Posterior cingulate gyrus (tissue), 11 donors: Measurements from ENCODE around the gene SEZ6L.

Experiments used
- DNase-seq, 10 donors: peaks; one replicate each; pipeline versions ENCODE4 v3.0.0 to v3.0.0-alpha.2; 2020 to 2021; ENCODE audit warnings: mixed read lengths in 3 of 10
- intact Hi-C: fragments of 100-400 bp; cut with DNase I; formaldehyde crosslinking; loops from one replicate; pipeline ENCODE4 v1.15.1; 2023

SEZ6L gene

GRCh38 chr22:26324150-26324549, 154.9 kb downstream of the SEZ6L start:
- intact Hi-C loops, result no loop called here

DNA sequence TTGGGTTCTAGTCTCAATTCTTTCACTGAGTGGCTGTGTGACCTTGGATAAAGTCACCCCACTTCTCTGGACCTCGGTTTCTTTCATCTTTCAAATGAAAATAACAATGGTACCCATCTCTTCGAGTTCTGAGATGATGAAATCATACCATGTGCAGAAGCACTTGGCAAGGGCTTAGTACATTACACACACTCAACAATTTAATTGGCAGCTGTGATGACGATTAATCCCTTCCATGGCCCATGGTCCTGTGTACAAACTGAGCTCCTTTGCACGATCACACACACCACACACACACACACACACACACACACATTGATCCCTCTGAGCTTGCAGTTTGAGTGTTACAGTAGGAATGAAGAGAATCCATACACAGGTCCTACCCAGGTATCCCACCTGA, 156.4 kb downstream of the SEZ6L start:
- DNase-seq, result no peak
- intact Hi-C loops, result no loop called here

More at GRCh38 chr22:26324150-26324549, 154.9 kb downstream of the SEZ6L start:
- DNase-seq, result no peak

- intact Hi-C loops, result no loop called here
- no peak for DNase-seq
These were observed 157.5 kb downstream of the SEZ6L start for GRCh38 chr22:26326803-26327202.

DNA sequence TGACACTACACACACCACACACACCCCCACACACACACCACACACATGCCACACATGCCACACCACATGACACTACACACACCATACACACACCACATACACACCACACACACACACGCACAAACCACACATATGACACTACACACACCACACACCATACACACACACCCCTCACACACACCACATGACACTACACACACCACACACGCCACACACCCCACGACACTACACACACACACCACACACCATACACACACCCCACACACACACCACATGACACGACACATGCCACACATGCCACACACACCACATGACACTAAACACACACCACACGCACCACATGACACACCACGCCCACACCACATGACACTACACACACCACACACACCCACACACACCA, 158.0 kb downstream of the SEZ6L start:
- DNase-seq, result no peak
- intact Hi-C loops, result no loop called here

DNA sequence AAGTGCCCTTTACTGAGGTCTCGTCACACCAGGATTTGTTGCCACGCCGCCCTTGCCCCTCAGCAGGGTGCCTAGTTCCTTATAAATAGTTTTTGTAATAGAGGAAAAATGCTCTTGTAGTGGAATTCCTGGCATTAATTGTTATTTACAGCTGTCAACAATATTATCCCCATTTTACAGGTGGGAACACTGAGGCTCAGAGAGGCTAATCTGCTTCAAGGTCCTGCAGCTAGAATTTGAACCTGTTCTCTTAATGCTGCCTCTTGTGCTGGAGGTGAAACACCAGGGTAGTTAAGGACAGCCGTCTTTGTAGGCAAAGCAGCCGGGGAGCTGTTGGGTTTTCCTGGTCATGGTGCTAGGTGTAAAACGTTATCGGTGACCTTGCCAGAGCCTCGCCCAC, 159.0 kb downstream of the SEZ6L start:
- intact Hi-C loops, result no loop called here
- no peak for DNase-seq

- intact Hi-C loops, result loop anchor here (2.0 to 10.0 kb wide), 3 partner anchors 156 to 556 kb away; no protein-coding TSS in a partner anchor
- DNase-seq, result peak in 7 of 10 donors; percentile 47 to 90 (median 68)
These were observed 161.8 kb downstream of the SEZ6L start for GRCh38 chr22:26330971-26331625.

DNA sequence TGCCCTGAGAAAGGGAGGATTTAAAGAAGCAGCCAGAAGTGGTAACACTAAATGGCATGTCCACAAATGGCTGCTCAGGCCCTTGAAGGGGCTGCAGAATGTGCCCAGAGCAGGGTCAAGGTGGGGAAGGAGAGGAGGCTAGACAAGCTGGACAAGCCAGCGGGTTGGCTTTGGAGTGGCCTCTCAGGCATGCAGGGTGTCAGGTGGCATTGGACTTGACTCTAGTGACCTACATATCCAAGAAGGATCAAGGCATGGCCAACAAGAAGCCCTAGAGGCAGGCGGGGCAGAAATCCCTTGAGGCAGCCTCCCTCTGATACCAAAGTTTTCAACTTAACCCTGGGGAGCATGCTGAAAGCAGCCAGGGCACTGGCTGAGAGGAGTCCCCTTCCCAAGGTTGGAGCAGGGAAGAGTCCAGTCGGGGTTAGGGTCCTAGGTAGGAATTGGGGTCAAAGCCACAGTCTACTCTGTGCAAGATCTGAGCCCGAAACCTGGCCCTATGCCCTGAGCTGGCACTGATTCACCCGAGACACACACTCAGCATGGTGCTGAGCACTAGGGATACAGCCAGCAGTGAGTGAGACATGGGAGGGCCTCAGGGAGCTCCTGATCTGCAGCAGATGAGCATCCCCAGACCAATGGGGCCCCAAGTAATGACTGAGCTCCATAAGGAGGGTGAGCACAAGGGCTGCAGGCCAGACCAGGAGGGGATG, 164.0 kb downstream of the SEZ6L start:
- intact Hi-C loops, result loop anchor here (10.0 kb wide), 2 partner anchors 248 to 558 kb away; no protein-coding TSS in a partner anchor
- no peak for DNase-seq

DNA sequence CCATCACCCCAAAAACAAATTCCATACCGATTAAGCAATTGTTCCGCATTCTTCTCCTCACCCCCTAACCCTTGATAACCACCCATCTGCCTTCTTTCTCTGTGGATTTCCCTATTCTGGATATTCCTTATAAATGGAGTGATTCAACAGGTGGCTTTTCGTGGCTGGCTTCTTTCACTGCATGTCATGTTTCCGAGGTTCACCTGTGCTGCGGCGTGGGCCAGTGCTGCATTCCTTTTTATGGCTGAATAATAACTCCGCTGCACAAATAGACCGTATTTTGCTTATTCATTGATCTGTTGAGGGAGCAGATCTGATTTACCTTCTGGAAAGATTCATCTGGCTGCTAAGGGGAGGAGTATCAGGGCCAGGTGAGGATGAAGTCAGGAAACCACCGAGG, 165.0 kb downstream of the SEZ6L start:
- intact Hi-C loops, result loop anchor here (10.0 kb wide), 2 partner anchors 249 to 559 kb away; no protein-coding TSS in a partner anchor
- DNase-seq, result no peak

DNA sequence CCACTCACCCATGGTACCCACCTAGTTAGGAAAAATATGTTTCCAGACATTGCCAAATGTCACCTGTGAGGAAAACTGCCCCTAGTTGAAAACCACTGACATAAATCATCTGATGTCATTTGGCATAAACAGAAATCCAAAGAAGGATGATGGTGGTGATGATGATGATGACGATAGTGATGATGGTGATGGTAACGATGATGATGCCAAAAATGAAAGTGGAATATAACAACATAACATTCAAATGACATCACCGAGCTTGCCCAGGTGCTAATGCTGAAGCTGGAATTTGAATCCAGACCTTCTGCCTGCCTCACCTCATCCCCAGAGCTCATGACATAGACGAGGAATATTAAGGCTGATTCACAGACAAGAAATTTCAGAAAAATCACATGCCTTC, 167.5 kb downstream of the SEZ6L start:
- no peak for DNase-seq
- intact Hi-C loops, result loop anchor here (10.0 kb wide), 2 partner anchors 252 to 562 kb away; no protein-coding TSS in a partner anchor

GRCh38 chr22:26339755-26340154, 170.5 kb downstream of the SEZ6L start:
- intact Hi-C loops, result loop anchor here (10.0 kb wide), 2 partner anchors 255 to 565 kb away; no protein-coding TSS in a partner anchor
- peak in 4 of 10 donors; percentile 27 to 85 (median 54) for DNase-seq

DNA sequence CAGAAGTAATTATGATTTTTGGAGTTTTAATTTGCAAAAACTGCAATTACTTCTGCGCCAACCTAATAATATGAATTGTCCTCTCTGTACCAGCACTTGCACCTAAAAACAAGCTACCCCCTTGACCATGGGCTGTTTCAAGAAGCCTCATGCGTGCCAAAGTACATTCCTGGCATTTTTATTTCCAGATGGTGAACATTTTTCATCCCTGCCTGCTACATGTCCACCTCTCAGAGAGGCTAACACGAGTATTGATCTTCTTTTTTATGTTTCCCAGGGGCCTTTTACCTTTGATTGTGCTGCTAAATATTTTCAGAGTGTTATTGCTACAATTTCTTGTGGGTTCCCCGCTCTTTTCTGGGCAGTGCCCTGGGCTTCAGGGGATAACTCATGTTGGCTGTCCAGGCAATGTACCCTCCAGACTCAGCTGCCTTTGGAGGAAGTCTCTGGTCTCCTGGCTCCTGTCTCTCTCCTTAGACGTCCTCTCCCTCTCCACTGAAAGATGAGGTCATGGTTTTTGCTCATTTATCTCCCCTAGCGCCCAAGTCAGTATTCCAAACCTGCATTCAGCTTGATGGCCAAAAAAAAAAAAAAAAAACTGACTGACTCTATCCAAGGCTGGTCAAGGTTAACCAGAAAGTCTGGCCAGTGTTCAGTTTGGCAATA, 173.6 kb downstream of the SEZ6L start:
- intact Hi-C loops, result no loop called here
- no peak for DNase-seq

DNA sequence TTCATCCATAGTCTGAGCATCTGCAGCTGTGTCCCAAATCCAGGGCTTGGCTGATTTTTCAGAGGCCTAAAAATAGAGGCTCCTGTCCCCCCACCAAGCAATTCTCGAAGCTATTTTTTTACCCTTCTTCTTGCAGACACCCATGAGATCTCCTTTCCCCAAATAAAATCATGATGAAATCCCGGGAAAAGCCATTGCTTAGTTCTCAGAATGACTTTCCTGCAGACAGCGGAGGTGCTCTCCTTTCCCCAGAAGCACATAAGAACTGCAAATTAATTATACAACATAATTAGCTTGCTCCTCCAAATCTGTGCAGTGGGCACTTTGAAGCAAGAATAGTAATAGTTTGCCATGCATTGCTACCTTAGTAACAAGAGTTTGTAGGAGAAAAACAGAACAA, 176.2 kb downstream of the SEZ6L start:
- intact Hi-C loops, result no loop called here
- DNase-seq, result peak in 1 of 10 donors; percentile 11

GRCh38 chr22:26348810-26349526, 179.7 kb downstream of the SEZ6L start:
- DNase-seq, result no peak
- intact Hi-C loops, result no loop called here

DNA sequence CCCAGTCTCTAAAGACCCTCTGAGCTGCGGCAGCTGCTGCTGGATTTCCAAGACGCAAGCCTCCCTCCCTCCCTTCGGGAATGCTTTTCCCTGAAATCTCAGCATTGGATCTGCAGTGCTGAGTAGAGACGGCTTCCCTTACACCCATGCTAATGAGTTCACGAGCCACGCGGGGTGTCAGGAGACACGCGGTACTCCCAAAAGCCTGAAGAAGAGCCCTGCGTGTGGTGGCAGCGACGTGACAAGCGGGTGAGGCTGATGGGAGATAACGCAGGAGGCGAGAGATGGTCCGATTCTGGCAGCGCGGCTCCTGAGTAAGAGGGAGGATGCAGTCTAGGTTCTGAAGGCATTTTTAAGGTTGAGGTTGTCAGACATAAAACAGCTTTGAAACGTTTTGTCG, 185.4 kb downstream of the SEZ6L start:
- intact Hi-C loops, result no loop called here
- DNase-seq, result peak in 5 of 10 donors; percentile 16 to 88 (median 49)

GRCh38 chr22:26357281-26357680, 188.0 kb downstream of the SEZ6L start:
- DNase-seq, result no peak
- intact Hi-C loops, result no loop called here

- intact Hi-C loops, result no loop called here
- DNase-seq, result peak in 1 of 10 donors; percentile 62
These were observed 188.6 kb downstream of the SEZ6L start for GRCh38 chr22:26357813-26358212.

DNA sequence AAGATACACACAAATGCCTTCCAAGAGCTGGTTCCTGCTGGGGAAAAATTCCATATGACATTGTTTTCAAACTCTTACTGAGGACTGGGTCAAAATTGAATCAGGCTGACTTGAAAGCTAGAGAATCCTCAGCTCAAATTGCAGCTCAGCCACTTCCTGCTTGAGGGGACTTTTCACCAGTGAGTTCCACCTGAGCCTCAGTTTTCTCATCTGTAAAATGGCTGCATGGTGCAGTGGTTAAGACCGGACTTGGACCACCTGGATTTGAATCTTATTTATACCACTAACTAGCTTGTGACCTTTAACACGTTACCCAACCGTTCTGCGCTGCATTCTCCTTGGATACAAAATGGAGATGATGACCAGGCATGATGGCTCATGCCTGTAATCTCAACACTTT, 189.9 kb downstream of the SEZ6L start:
- intact Hi-C loops, result no loop called here
- DNase-seq, result no peak

- intact Hi-C loops, result no loop called here
- peak in 8 of 10 donors; percentile 47 to 91 (median 72) for DNase-seq
These were observed 191.1 kb downstream of the SEZ6L start for GRCh38 chr22:26360169-26360885.

DNA sequence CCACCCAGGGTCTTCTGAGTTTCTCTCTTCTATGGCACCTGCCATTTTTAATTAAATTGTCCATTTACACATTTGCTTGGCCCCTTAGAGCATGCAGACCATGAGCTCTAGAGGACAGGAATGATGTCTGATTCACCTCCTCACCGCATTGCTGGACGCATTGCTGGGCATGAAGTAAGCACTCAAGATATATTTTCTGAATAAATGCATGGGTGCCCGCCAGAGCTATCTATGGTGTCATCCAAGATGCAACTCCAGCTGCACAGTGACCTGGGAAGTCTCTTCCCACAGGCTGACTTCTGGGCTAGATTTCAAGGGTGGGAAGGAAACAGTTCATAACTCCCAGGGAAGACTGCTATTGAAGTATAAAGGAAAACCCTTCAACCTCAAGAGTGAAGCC, 193.2 kb downstream of the SEZ6L start:
- DNase-seq, result no peak
- intact Hi-C loops, result no loop called here
